Activated naive CD4-positive, alpha-beta T cell (primary cell): Measurements from ENCODE around the gene THSD7A.

ENCODE experiments used
- DNase-seq, 4 experiments: peaks; one replicate each; lab custom pipeline; 2025; lab: John Stamatoyannopoulos, UW

Gene THSD7A

DNA sequence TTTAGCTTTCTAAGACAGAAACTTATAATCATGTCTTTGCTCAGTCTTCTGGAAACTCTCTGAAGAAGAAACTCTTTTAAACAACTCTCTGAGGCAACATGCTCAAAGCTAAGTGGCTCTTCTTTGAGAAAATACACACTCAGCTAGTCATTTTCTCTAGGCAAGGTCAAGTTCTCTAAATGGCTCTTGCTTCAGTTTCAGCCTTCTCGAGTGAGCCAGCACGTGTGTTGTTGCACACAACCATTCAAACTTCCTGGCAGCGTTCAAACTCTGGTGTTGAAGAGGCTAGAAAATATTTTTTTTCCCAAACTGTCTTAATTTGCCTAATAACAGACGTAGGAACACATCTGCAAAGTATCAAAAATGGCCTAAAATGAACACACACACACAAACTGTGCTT lies 129.1 kb downstream of the THSD7A start:
- no peak for DNase-seq

DNA sequence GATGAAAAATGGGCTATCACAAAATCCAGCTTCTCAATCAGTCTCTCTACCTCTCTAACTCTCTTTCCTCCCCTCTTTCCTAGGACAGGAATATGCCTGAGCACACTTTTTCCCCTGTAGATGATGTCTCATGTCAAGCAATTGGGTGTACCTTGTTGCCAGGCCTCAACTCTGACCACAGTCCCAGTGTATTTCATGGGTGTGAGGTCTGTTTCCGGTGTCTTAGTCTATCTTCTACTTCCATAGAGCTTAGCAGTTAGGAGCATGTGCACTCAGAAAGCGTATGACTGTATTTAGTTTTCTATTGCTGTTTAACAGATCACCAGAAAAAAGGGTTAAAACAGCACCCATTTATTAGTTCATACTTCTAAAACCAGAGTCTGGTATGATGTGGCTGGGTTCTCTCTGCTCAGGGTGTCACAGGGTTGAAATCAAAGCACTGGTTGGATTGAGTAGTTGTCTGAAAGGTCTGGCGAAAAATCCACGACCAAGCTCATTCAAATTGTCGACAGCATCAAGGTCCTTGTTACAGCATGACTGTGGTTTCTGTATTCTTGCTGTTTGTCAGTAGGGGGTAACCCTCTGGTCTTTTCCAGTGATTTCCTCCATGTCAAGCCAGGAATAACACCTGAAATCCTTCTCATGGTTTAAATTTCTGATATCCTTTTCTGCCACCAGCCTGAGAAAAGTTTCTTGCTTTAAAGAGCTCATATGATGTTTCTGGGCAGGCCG lies 130.0 kb downstream of the THSD7A start:
- no peak for DNase-seq

DNA sequence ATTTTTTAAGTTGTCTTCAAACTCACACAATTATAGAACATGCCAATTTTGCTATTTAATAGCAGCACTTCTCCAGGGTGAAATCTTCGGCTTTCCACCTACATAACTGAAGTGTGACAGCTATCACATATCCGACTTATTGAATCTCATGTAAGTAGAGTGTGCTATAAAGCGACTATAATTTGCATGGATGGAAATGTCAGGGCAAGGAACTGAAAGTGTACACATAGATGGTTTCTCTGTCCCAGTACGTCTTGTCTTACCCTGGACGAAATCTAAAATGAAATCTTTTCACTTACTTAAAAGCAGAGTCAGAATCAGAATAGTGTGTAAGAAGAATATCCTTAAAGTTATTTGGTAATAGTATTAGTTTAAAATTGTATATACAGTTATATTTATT lies 132.3 kb downstream of the THSD7A start:
- no peak for DNase-seq

DNA sequence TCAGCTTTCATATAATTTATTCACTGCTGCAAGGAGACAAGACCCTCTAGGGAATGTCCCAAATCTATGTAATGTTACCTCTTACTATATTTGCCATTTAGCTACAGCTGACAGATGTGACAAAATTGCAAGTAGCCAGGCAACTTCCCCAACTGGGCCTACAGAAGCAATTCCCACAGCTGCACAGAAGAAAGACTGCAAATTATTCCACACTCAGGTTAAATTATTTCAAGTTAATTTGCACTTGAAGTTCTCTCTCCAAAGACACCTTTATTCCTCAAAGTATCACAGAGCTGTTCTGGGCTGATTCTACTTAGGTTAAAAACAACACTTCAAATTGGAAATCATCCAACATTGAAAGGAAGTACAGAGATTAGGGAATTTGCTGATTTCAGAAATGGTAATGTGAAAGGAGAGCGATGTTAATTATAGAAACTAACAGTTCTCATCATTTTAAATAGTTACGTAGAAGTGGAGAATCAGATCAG lies 133.6 kb downstream of the THSD7A start:
- no peak for DNase-seq

DNA sequence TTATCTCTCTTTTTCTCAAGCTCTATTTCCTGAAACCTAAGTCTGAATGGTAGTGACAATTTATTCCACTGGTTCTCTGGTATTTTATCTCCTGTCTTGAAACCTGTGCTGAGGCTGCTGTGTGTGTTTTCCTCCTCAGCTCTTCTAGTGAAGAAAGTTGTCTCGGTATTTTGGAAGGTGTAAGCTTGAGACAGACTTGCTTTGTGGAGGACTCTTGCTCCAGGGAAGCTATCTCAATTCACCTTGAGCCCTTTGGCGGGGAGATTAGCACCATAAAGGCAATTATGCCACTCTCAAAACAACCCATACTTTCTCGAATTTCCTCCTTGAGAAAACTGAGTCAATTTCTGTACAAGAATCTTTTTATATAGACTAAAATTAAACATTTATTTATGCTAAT lies 141.6 kb downstream of the THSD7A start:
- no peak for DNase-seq

DNA sequence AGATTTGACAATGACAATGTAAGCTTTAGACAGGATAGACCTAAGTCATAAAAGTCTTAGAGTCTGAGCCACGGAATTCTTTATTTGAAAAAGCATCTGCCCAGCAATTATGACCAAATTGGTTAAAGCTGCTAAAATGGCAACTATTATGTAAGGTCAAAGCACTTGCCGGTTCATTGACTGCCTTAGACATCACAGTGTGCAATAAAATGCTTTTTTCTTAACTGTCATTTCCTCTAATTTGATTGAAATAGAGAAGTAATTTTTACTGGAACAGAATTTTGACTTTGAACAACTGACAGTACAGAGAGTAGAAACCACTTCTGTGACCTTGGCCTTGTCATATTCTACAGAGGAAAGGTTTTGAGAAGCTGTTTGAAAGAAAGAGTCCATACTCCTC lies 142.9 kb downstream of the THSD7A start:
- DNase-seq, result no peak

DNA sequence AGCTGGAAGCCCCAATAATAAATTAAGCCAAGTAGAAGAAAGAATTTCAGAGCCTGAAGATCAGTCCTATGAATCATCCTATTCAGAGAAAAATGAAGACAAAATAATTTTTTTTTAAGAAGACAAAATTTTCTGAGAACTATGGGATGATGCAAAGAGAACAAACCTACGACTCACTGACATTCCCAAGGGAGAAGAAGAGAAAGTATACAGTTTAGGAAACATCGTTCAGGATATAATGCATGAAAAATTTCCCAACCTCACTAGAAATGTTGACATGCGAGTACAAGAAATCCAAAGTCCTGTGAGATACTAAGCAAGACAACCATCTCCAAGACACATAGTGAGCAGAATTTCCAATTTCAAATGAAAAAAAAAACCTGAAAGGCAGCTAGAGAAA lies 150.5 kb downstream of the THSD7A start:
- DNase-seq, result no peak

DNA sequence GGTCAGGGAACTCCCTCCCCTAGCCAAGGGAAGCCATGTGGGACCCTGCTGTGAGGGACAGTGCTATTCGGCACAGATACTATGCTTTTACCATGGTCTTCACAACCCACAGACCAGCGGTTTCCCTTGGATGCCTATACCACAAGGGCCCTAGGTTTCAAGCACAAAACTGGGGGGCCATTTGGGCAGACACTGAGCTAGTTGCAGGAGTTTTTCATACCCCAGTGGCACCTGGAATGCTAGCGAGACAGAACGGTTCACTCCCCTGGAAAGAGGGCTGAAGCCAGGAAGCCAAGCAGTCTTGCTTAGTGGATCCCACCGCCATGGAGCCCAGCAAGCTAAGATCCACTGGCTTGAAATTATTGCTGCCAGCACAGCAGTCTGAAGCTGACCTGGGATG lies 156.8 kb downstream of the THSD7A start:
- no peak for DNase-seq

DNA sequence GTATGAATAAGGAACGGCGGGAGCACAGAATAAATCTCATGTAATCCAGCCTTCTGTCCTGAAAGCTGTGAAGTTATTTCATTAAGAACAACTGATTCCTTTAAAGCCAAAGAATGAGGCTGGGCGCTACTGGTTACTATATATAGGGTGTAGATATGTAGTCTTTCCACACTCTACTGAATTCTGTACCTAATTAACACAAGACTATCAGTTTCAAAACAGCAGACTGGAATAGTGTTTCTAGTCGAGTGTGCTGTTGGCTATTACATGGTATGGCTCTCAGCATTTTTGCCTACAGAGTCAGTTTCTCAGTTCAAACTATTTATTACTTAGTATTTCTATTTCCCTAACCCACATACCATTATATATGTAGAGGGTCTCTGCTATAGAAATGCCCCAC lies 163.3 kb downstream of the THSD7A start:
- DNase-seq, result no peak

DNA sequence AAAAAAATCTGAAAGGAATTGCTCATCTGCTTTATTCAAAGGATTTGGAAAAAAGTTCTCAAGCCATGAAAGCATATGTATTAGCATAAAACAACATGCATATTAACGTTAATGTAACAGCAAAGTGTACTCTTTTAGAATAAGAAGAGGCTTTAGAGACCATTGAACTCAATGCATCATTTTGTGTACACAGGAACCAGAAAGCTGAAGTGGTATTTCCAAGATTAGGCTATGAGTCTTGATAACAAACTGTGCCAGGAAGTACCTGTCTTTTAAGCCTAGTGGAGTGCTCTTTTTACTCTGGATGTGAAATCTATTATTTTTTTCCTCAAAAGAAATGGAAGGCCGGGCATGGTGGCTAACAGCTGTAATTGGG lies 164.2 kb downstream of the THSD7A start:
- DNase-seq, result no peak

DNA sequence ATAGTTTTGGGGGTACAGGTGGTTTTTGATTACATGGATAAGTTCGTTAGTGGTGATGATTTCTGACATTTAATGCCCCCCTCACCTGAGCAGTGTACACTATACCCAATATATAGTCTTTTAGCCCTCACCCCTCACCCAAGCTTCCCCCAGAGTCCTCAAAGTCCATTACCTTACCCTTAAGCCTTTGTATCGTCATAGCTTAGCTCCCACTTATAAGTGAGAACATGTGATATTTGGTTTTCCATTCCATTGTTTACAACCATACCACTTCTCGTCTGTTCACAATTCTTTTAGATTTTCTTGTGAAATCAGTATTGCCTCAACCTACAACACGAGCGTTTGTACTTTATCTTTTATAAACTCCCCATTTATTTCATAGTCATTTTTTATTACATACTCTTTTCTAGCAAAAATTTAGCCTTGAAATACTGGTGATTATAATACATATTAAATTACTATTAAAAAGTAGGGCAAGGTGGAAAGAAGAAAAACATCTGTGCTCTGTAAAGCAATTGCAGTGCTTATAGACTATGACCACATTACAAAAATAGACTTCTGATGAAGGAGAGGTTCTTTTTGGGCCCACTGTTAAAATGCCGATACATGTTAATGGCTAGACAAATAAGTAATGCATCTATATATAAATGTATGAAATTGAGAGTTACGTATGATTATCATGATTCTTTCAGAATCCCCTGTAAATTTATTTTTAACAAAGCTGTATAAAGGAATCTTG lies 164.8 kb downstream of the THSD7A start:
- no peak for DNase-seq

DNA sequence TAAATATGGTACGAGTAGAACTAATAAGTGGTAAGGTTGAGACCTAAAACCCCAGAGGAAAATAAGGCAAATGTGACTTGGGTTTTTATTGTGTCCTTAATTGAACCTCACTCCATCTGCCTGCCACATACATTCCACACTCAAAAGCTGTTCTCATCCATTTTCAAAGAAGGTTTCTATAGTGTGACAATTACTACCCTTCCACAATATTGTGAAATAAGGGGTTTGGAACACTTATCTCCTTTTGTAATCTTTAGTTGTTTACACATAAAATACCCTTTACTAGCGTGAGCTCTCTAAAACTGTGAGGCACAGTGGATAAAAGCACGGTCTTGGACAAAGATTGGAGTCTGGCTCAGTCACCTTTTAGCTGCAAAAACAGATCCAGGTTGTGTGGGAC lies 166.6 kb downstream of the THSD7A start:
- no peak for DNase-seq

DNA sequence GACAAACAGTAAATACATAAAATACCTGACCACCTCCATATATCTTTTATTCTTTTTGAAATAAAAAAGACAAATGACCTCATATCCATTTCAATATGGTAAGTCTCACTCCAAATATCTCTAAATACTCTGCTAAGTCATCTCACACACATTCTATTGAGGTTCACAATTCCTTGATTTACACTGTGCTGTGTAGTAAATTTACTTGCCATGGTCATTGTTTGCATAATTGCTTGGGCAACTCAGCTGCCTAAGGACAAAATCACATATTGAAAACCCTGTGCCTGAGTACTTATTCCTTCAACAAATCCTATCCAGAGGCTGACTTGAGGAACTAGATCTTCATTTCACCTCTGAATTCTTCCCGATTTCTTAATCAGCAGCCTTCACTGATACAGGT lies 176.4 kb downstream of the THSD7A start:
- DNase-seq, result no peak

DNA sequence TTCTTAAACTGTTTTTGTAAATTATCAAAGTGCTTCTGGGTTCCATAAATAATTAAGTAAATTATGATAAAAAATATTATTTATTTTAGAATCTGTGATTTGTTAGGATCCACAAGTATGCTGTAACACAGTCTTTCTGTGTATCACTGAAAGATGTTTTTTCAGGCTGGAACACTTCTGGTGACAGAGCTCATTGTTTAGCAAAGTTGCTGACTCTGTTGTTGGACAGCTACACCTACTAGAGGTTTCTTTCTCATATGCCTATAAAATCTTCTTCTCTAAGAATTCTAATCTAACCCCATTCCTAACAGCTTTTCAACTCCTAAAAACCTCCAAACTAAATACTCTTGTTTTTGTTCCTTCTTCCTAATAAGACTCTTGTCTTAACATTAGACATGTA lies 176.8 kb downstream of the THSD7A start:
- DNase-seq, result no peak

DNA sequence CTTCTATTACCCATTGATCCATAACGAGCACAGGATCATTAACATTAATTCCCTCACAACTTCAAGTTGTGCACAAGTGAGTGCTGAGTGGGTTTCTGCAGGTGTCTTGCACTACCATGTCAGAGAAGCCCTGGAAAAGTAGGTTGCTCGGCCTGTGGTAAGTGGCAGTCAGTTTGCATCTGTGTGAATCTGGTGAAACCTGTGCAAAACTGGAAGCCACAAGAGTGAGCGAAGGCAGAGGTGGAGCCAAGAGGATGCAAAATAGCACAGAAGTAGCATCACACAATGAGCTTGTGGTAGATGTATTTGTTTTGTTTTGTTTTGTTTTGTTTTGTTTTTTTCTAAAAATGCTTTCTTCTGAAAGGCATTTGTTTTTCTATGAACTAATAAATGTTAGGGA lies 181.5 kb downstream of the THSD7A start:
- no peak for DNase-seq

DNA sequence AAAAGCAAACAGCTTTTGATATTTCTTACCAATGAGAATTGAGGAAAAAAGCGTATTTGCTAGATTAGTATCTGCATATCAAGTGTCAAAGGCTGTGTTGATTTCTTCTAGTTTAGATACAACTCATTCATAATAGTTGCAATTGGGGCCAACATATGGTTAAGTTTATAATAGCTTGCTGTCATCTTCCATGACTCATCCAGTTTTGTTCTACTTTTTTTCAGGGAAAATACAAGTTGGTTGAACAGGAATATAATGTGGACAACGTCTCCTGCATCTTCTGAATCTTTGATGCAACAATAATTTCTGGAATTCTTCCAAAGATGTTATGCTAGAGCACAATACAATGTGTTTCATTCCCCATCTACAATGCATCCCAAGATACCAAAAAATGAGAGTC lies 182.0 kb downstream of the THSD7A start:
- DNase-seq, result no peak

DNA sequence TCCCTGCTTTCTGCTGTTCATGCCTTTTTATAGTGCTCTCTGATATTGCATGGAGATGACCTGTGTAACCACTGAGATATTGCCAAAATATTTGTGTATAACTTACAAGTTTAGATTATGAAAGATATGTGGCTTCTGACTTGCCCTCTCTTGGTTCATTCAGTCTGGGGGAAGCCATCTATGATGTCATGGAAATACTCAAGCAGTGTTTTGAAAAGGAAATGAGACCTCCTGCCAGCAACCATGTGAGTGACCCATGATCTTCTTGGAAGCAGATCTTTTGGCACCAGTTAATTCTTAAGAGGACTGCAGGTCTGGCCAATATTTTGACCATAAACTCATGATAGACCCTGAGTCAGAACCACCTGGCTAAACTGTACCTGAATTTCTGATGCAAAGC lies 183.0 kb downstream of the THSD7A start:
- no peak for DNase-seq

DNA sequence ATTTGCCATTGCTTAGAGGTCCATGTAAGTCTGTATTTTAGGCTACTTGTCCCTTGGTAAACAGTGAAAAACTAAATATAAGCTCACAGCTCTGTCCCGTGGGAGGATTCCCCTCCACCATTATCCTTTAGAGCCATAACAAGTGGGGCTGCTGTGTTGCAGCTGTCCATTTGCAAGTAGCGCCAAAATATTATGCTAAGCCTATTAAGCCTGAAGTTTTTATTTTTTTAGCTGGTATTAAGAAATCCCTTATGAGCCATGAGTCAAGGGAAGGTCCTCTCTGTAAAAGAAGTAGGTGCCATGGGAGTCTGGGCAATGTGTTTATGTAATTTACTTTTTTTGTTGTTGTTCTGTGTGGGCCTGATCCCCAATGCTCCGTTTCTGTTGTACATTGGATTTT lies 183.9 kb downstream of the THSD7A start:
- DNase-seq, result no peak

DNA sequence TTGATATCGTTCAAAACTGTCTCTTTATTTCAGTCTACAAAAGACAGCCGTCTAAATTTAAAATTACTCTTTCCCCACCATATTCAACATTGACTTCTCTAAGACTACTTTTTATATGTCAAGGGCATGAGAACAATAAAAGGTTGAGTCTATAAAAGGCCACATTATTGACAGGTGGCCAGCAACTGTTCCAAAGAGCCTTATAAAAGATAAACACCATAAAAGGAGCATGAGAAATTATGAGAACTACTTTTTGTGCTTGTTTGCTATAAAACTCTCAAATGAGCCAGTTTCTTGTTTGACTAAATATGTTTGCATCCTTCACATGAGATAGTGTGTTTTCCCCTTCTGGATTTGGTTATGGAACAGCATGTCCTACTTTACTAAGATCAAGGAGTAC lies 189.2 kb downstream of the THSD7A start:
- no peak for DNase-seq

DNA sequence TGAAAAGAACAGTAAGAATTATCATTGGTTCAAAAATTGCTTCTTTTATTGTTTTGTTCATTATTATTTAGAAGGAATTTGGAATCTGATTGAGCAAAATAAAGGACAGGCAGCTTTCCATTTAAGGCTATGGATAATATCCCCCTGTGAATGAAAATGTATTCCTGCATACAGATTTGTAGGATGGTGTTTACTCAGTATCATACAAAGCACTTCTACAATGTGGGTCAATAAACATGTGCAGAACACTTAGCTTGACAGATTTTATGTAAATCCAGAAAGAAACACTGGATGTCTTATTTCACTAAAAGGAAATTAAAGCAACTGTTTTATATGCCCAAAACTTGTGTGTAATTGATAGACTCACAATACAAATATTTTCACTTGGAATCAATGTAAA lies 189.7 kb downstream of the THSD7A start:
- DNase-seq, result no peak

DNA sequence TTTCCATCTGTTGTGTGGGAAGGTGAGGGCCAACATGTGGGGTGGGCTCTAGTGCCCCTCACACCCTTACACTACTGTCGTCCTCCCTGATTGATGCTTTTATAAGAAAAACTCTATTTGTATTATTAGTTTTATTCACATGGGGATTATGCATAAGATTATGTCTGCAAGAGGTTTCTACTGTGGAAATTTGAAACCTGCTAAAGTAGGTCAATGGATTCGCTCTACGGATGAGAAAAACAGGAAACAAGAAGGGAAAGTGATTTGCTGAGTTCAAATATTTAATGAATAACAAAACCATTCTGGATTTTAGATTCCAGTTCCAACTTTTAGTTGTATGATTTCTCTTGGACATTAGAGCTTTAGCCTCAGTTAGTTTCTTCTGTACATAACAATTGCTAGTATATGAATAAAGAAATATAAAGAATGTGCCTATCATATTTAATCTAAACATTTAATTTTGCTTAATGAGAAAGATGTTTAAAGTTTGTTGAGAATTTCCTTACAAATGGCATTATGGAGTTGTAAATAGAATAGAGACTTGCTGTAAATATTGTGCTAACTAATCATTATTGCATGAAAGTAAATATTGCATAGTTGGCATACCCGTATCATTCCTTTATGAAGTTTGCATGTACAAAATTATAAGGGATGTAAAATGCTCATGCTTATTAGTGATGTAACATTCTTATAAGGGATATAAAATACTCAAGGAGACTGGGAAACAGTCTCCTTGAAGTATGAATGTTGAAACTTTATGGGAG lies 193.8 kb downstream of the THSD7A start:
- DNase-seq, result no peak

DNA sequence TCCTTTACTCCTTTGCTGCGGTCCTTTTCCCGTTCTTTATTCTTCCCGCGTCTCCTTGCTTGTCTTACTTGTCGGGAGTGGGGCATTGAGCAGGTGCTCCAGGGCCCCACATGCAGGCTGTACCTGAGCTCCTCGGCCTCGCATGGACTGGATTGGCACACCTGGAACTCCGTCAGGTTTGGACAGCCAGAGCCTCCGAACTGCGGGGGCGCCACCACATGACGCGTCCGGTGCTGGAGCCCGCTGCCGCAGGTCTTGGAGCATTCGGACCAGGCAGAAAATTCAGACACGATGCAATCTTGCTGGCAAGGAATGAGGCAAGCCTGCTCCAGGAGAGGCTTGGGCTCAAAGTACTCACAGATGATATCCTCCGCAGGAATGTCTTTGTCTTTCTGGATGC lies 195.7 kb downstream of the THSD7A start:
- no peak for DNase-seq

DNA sequence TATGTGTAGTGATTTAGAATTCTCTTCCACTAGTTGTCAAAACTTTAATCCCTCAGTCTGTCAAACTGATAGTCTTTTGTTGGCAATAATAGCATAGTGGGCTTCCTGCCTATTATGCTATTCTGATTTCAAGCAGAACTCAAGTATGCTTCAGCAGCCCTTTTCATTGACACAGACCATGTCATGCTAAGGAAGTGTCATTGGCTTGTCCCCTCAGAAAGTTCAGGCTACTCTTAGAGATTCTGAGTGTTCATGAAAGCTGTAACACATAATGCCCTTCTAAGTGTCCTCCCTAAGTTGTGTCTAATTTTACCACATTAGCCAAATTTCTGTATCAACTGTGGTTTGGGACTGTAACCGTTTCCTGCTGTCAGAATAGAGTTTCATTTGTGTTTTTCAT lies 198.7 kb downstream of the THSD7A start:
- DNase-seq, result no peak
